SK-N-SH treated with all-trans-retinoic acid at 6 μM for 48 hours (cell line): ENCODE measurements around the gene SENP5.
"Not testable (repeated sequence)": the region's sequence is repeated elsewhere in the genome, so short reads cannot be mapped to it uniquely, and the experiment has no call there.

Experiments used
- ATAC-seq: fragments of 200-7000 bp; cut with Tn5 transposase; 3 replicates; pipeline ENCODE4 v1.9.1; 2020; ENCODE audit warnings: mild to moderate bottlenecking, moderate library complexity
- ARNTL ChIP-seq: fragments of 450-650 bp; formaldehyde crosslinking; IDR thresholded peaks from 2 replicates; pipeline ENCODE4 v1.5.0; 2020; ENCODE audit warnings: low read depth, mild to moderate bottlenecking, moderate library complexity, borderline replicate concordance
- BACH2 ChIP-seq: fragments of 250-450 bp; sonication (Bioruptor Pico); IDR thresholded peaks from 2 replicates; pipeline ENCODE4 v1.9.0; 2021; ENCODE audit warnings: mild to moderate bottlenecking, borderline replicate concordance
- CREB5 ChIP-seq: fragments of 250-450 bp; sonication (Bioruptor Pico); IDR thresholded peaks from 2 replicates; pipeline ENCODE4 v1.5.1; 2020; ENCODE audit warnings: low read depth, mild to moderate bottlenecking, moderate library complexity
- CSDC2 ChIP-seq: fragments of 250-450 bp; sonication (Bioruptor Pico); IDR thresholded peaks from 2 replicates; pipeline ENCODE4 v1.5.0; 2020; ENCODE audit warnings: mild to moderate bottlenecking, moderate library complexity
- CSRNP3 ChIP-seq: fragments of 250-450 bp; sonication (Bioruptor Pico); IDR thresholded peaks from 2 replicates; pipeline ENCODE4 v1.5.1; 2021; ENCODE audit warnings: mild to moderate bottlenecking, moderate library complexity
- ESRRG ChIP-seq: fragments of 250-450 bp; sonication (Bioruptor Pico); IDR thresholded peaks from 2 replicates; pipeline ENCODE4 v1.6.1; 2021; ENCODE audit warnings: mild to moderate bottlenecking
- GLIS3 ChIP-seq: fragments of 250-450 bp; sonication (Bioruptor Pico); IDR thresholded peaks from 2 replicates; pipeline ENCODE4 v1.5.0; 2020; ENCODE audit warnings: mild to moderate bottlenecking, moderate library complexity
- ISL1 ChIP-seq: fragments of 250-450 bp; sonication (Bioruptor Pico); IDR thresholded peaks from 2 replicates; pipeline ENCODE4 v2.1.2; 2022; ENCODE audit warnings: mild to moderate bottlenecking, moderate library complexity
- OSR1 ChIP-seq: fragments of 250-450 bp; sonication (Bioruptor Pico); IDR thresholded peaks from 2 replicates; pipeline ENCODE4 v1.8.0; 2022; ENCODE audit warnings: moderate library complexity, mild to moderate bottlenecking, inconsistent platforms
- PATZ1 ChIP-seq: fragments of 250-450 bp; sonication (Bioruptor Pico); IDR thresholded peaks from 2 replicates; pipeline ENCODE4 v1.8.0; 2020; ENCODE audit warnings: mild to moderate bottlenecking, moderate library complexity, borderline replicate concordance
- PPARA ChIP-seq: fragments of 250-450 bp; sonication (Bioruptor Pico); IDR thresholded peaks from 2 replicates; pipeline ENCODE4 v1.5.0; 2020; ENCODE audit warnings: mild to moderate bottlenecking, borderline replicate concordance
- RARB ChIP-seq: fragments of 250-450 bp; sonication (Bioruptor Pico); IDR thresholded peaks from 2 replicates; pipeline ENCODE4 v1.8.0; 2021; ENCODE audit warnings: mild to moderate bottlenecking, moderate library complexity
- TCF4 ChIP-seq: fragments of 250-450 bp; sonication (Bioruptor Pico); IDR thresholded peaks from 2 replicates; pipeline ENCODE4 v1.8.0; 2021; ENCODE audit warnings: mild to moderate bottlenecking, moderate library complexity, borderline replicate concordance
- TOX ChIP-seq: fragments of 250-450 bp; sonication (Bioruptor Pico); IDR thresholded peaks from 2 replicates; pipeline ENCODE4 v1.8.0; 2021; ENCODE audit warnings: mild to moderate bottlenecking, moderate library complexity, borderline replicate concordance
- TSHZ2 ChIP-seq: fragments of 250-450 bp; sonication (Bioruptor Pico); IDR thresholded peaks from 2 replicates; pipeline ENCODE4 v1.5.0; 2020; ENCODE audit warnings: mild to moderate bottlenecking, moderate library complexity
- ZFP30 ChIP-seq: fragments of 450-650 bp; formaldehyde crosslinking; IDR thresholded peaks from 2 replicates; pipeline ENCODE4 v1.5.0; 2022; ENCODE audit warnings: mild to moderate bottlenecking, moderate library complexity
- ZNF565 ChIP-seq: fragments of 450-650 bp; formaldehyde crosslinking; conservative IDR thresholded peaks from 2 replicates; pipeline ENCODE4 v1.5.0; 2020; ENCODE audit warnings: low read depth, mild to moderate bottlenecking, moderate library complexity
- ZNF70 ChIP-seq: fragments of 450-650 bp; formaldehyde crosslinking; IDR thresholded peaks from 2 replicates; pipeline ENCODE4 v1.5.0; 2020; ENCODE audit warnings: mild to moderate bottlenecking, moderate library complexity
- ZNF8 ChIP-seq: fragments of 450-650 bp; formaldehyde crosslinking; IDR thresholded peaks from 2 replicates; pipeline ENCODE4 v1.5.0; 2020; ENCODE audit warnings: mild to moderate bottlenecking, moderate library complexity

Gene SENP5

GRCh38 chr3:196942226-196942914, 74.7 kb downstream of the SENP5 start, which contains the start of gene NCBP2:
Gene NCBP2, minus strand, starts transcription at chr3:196942528. Its CDS starts 25 bp downstream, at chr3:196942503.
- peak; percentile 93 for ATAC-seq
- TF ChIP-seq TOX (CRISPR knock-in tag), result no peak
- TF ChIP-seq CSRNP3 (CRISPR knock-in tag), result no peak
- TF ChIP-seq OSR1, result no peak
- TF ChIP-seq BACH2 (CRISPR knock-in tag), result no peak
- TF ChIP-seq ISL1 (CRISPR knock-in tag), result no peak
- TF ChIP-seq ZFP30, result no peak
- TF ChIP-seq PPARA (CRISPR knock-in tag), result no peak

- peak; percentile 12 for ATAC-seq
- no peak for TF ChIP-seq ESRRG (CRISPR knock-in tag)
- TF ChIP-seq PPARA (CRISPR knock-in tag), result no peak
- no peak for TF ChIP-seq BACH2 (CRISPR knock-in tag)
- no peak for TF ChIP-seq GLIS3 (CRISPR knock-in tag)
- TF ChIP-seq CREB5 (CRISPR knock-in tag), result no peak
- no peak for TF ChIP-seq ZNF70 (CRISPR knock-in tag)
- no peak for TF ChIP-seq ZNF8 (CRISPR knock-in tag)
- TF ChIP-seq TSHZ2 (CRISPR knock-in tag), result no peak
- TF ChIP-seq ISL1 (CRISPR knock-in tag), result no peak
Observed at GRCh38 chr3:196942915-196943277, 75.2 kb downstream of the SENP5 start.

- ATAC-seq, result not testable (repeated sequence)
Observed at GRCh38 chr3:196944037-196944790, 76.5 kb downstream of the SENP5 start.

GRCh38 chr3:196947136-196947859, 79.6 kb downstream of the SENP5 start:
- peak; percentile 11; the same call in 2 of the 3 replicates for ATAC-seq
- TF ChIP-seq CSDC2 (CRISPR knock-in tag) (no peak), ESRRG (CRISPR knock-in tag) (no peak), TOX (CRISPR knock-in tag) (no peak), OSR1 (no peak), BACH2 (CRISPR knock-in tag) (no peak), PPARA (CRISPR knock-in tag) (no peak), ISL1 (CRISPR knock-in tag) (no peak), TCF4 (CRISPR knock-in tag) (no peak), TSHZ2 (CRISPR knock-in tag) (no peak), CSRNP3 (CRISPR knock-in tag) (no peak), RARB (no peak), ZNF565 (no peak), ZNF8 (CRISPR knock-in tag) (no peak), ZNF70 (CRISPR knock-in tag) (no peak), PATZ1 (CRISPR knock-in tag) (no peak), ARNTL (CRISPR knock-in tag) (no peak)
